Measurements from ENCODE around the gene LINGO3. TPM values are rescaled to one million over a fixed set of nuclear protein-coding genes. Genes with fewer than 3 reads are reported as not detected.

LINGO3 gene
- total RNA-seq, 1 donor from 2014 or later, result 0.60 TPM

DNA sequence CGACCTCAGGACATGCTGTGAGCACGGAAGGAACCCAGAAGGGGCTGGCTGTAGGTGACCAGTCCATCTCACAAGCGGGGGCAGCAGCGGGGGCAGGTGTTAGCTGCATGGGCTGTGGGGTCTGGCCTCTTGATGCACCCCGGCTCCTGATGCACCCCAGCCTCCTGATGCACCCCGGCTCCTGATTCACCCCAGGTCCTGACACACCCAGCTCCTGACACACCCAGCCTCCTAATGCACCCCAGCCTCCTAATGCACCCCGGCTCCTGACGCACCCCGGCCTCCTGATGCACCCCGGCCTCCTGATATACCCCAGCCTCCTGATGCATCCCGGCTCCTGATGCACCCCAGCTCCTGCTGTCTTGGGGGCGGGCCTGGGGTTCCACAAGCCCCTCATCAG lies 13.0 kb upstream of the LINGO3 start:
- TF ChIP-seq, protein P1, sequence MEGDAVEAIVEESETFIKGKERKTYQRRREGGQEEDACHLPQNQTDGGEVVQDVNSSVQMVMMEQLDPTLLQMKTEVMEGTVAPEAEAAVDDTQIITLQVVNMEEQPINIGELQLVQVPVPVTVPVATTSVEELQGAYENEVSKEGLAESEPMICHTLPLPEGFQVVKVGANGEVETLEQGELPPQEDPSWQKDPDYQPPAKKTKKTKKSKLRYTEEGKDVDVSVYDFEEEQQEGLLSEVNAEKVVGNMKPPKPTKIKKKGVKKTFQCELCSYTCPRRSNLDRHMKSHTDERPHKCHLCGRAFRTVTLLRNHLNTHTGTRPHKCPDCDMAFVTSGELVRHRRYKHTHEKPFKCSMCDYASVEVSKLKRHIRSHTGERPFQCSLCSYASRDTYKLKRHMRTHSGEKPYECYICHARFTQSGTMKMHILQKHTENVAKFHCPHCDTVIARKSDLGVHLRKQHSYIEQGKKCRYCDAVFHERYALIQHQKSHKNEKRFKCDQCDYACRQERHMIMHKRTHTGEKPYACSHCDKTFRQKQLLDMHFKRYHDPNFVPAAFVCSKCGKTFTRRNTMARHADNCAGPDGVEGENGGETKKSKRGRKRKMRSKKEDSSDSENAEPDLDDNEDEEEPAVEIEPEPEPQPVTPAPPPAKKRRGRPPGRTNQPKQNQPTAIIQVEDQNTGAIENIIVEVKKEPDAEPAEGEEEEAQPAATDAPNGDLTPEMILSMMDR (IDR thresholded peaks at IDR 0.05; ENCODE audit: unreplicated experiment), result no peak
- no peak overlapping the region for H3K27ac Mint-ChIP-seq
- peaks cover 12% of the 10 kb centered on the region for H3K36me3 Mint-ChIP-seq
- no peaks in the 10 kb centered on the region for H3K9me3 Mint-ChIP-seq
- H3K4me3 Mint-ChIP-seq, result no peak overlapping the region
- H3K4me1 Mint-ChIP-seq, result peaks cover 1% of the 10 kb centered on the region
- H3K27me3 Mint-ChIP-seq (ENCODE audit: low read depth), result no peaks in the 10 kb centered on the region
- no peak for DNase-seq (ENCODE audit: low spot score in 2 of 2, unreplicated experiment in 2 of 2)

DNA sequence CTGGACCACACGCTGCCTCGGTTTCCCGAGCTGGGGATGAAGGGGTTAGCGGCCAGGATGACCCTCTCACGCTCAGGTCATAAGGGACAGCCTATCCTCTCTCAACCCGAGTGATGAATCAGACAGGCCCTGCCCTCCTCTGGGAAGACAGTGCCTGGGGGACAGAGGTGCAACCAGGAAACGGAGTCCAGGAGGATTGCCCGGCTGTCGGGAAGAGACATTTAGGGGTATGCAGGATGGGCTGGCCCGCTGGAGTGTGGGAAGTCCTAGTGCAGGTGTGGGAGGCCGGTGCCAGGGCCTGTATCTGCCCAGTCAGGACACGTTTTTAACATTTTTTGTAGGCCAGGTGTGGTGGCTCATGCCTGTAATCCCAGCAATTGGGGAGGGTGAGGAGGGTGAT lies 12.1 kb upstream of the LINGO3 start:
- TF ChIP-seq, protein P1 (IDR thresholded peaks at IDR 0.05; ENCODE audit: unreplicated experiment), result no peak
- no peak overlapping the region for H3K27ac Mint-ChIP-seq
- no peaks in the 10 kb centered on the region for H3K4me1 Mint-ChIP-seq
- no peak overlapping the region for H3K4me3 Mint-ChIP-seq
- no peak for DNase-seq (ENCODE audit: low spot score in 2 of 2, unreplicated experiment in 2 of 2)
- H3K9me3 Mint-ChIP-seq, result peaks cover 6% of the 10 kb centered on the region
- H3K27me3 Mint-ChIP-seq (ENCODE audit: low read depth), result peaks cover 1% of the 10 kb centered on the region
- H3K36me3 Mint-ChIP-seq, result peaks cover 8% of the 10 kb centered on the region

- Mint-ChIP-seq H3K27me3 (ENCODE audit: low read depth) (peaks cover 4% of the 10 kb centered on the region), H3K36me3 (peaks cover 7% of the 10 kb centered on the region), H3K27ac (no peak overlapping the region), H3K4me1 (no peaks in the 10 kb centered on the region), H3K9me3 (peaks cover 11% of the 10 kb centered on the region), H3K4me3 (no peak overlapping the region)
- TF ChIP-seq, protein P1 (IDR thresholded peaks at IDR 0.05; ENCODE audit: unreplicated experiment), result no peak
- no peak for DNase-seq (ENCODE audit: low spot score in 2 of 2, unreplicated experiment in 2 of 2)
These were observed 11.6 kb upstream of the LINGO3 start for GRCh38 chr19:2319551-2319950.

GRCh38 chr19:2318923-2319322 lies 11.0 kb upstream of the LINGO3 start:
- H3K36me3 Mint-ChIP-seq, result peaks cover 4% of the 10 kb centered on the region
- H3K9me3 Mint-ChIP-seq, result peaks cover 12% of the 10 kb centered on the region
- H3K27me3 Mint-ChIP-seq (ENCODE audit: low read depth), result peaks cover 5% of the 10 kb centered on the region
- DNase-seq (ENCODE audit: low spot score in 2 of 2, unreplicated experiment in 2 of 2), result no peak
- H3K27ac Mint-ChIP-seq, result no peak overlapping the region
- no peak overlapping the region for H3K4me3 Mint-ChIP-seq
- H3K4me1 Mint-ChIP-seq, result no peaks in the 10 kb centered on the region
- TF ChIP-seq, protein P1 (IDR thresholded peaks at IDR 0.05; ENCODE audit: unreplicated experiment), result no peak

- no peaks in the 10 kb centered on the region for H3K36me3 Mint-ChIP-seq
- TF ChIP-seq, protein P1 (IDR thresholded peaks at IDR 0.05; ENCODE audit: unreplicated experiment), result no peak
- DNase-seq (ENCODE audit: low spot score in 2 of 2, unreplicated experiment in 2 of 2), result no peak
- no peak overlapping the region for H3K27ac Mint-ChIP-seq
- H3K4me1 Mint-ChIP-seq, result no peaks in the 10 kb centered on the region
- H3K4me3 Mint-ChIP-seq, result no peak overlapping the region
- peaks cover 15% of the 10 kb centered on the region for H3K27me3 Mint-ChIP-seq (ENCODE audit: low read depth)
- peaks cover 12% of the 10 kb centered on the region for H3K9me3 Mint-ChIP-seq
These were observed 9.8 kb upstream of the LINGO3 start for GRCh38 chr19:2317756-2318155.

GRCh38 chr19:2317300-2317699 lies 9.3 kb upstream of the LINGO3 start:
- no peak for DNase-seq (ENCODE audit: low spot score in 2 of 2, unreplicated experiment in 2 of 2)
- no peak overlapping the region for H3K27ac Mint-ChIP-seq
- H3K36me3 Mint-ChIP-seq, result no peaks in the 10 kb centered on the region
- peaks cover 12% of the 10 kb centered on the region for H3K9me3 Mint-ChIP-seq
- TF ChIP-seq, protein P1 (IDR thresholded peaks at IDR 0.05; ENCODE audit: unreplicated experiment), result no peak
- H3K4me1 Mint-ChIP-seq, result no peaks in the 10 kb centered on the region
- peaks cover 17% of the 10 kb centered on the region for H3K27me3 Mint-ChIP-seq (ENCODE audit: low read depth)
- no peak overlapping the region for H3K4me3 Mint-ChIP-seq
